ENCODE results near the gene CCDC187. TPM values are rescaled to one million over a fixed set of nuclear protein-coding genes. Genes with fewer than 3 reads are reported as not detected.

The CCDC187 gene
- total RNA-seq, 1 experiment from 2014 or later = 0.04 TPM

DNA sequence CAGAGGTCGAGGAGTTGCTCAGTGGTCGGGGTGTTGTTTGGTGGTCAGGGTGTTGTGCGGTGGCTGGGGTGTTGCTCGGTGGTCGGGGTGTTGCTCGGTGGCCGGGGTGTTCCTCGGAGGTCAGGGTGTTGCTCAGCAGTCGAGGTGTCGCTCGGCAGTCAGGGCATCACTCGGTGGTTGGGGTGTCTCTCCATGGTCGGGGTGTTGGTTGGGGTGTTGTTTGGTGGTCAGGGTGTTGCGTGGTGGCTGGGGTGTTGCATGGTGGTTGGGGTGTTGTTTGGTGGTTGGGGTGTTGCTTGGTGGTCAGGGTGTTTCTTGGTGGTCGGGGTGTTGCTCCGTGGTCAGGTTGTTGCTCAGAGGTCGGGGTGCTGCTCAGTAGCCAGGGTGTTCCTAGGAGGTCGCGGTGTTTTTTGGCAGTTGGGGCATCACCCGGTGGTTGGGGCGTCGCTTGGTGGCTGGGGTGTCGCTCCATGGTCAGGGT lies 12.4 kb upstream of the CCDC187 start (continued):
- TF ChIP-seq, protein P1, sequence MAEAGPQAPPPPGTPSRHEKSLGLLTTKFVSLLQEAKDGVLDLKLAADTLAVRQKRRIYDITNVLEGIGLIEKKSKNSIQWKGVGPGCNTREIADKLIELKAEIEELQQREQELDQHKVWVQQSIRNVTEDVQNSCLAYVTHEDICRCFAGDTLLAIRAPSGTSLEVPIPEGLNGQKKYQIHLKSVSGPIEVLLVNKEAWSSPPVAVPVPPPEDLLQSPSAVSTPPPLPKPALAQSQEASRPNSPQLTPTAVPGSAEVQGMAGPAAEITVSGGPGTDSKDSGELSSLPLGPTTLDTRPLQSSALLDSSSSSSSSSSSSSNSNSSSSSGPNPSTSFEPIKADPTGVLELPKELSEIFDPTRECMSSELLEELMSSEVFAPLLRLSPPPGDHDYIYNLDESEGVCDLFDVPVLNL (CRISPR knock-in tag; IDR thresholded peaks at IDR 0.05; ENCODE audit: borderline replicate concordance, low read depth) = no peak
- TF ChIP-seq, protein P2, sequence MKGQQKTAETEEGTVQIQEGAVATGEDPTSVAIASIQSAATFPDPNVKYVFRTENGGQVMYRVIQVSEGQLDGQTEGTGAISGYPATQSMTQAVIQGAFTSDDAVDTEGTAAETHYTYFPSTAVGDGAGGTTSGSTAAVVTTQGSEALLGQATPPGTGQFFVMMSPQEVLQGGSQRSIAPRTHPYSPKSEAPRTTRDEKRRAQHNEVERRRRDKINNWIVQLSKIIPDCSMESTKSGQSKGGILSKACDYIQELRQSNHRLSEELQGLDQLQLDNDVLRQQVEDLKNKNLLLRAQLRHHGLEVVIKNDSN (CRISPR knock-in tag; IDR thresholded peaks at IDR 0.05) = no peak
- TF ChIP-seq ZNF121 (CRISPR knock-in tag; IDR thresholded peaks at IDR 0.05) = no peak
- no peak for TF ChIP-seq ZNF138 (CRISPR knock-in tag; conservative IDR thresholded peaks at IDR 0.05)
- no peak for TF ChIP-seq TEAD1 (CRISPR knock-in tag; IDR thresholded peaks at IDR 0.05)

DNA sequence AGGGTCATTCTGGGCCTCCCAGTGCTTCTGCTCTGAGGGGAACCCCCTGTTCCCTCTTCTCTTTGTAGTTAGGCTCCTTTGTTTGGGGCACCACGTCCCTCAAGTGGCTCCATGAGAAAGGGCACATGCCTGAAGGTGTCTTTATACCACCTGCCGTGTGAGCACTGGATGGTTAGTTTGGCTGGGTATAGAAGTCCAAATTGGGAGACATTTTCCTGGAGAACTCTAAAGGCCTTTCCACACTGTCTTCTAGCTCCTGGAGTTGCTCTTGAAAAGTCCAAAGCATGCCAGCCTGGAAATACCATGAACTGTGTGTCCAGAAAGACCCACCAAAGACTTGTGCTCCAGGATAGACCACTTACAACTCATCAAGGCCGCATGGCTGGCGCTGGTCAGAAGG lies 11.1 kb upstream of the CCDC187 start:
- H3K4me1 Mint-ChIP-seq = no peaks in the 10 kb centered on the region
- ChIA-PET CTCF (no interaction called here), POLR2A (no interaction called here)
- no peak for ATAC-seq
- DNase-seq (ENCODE audit: low spot score) = no peak
- H3K9me3 Mint-ChIP-seq = peaks cover 26% of the 10 kb centered on the region
- H3K36me3 Mint-ChIP-seq = peaks cover 20% of the 10 kb centered on the region
- TF ChIP-seq, protein P3, sequence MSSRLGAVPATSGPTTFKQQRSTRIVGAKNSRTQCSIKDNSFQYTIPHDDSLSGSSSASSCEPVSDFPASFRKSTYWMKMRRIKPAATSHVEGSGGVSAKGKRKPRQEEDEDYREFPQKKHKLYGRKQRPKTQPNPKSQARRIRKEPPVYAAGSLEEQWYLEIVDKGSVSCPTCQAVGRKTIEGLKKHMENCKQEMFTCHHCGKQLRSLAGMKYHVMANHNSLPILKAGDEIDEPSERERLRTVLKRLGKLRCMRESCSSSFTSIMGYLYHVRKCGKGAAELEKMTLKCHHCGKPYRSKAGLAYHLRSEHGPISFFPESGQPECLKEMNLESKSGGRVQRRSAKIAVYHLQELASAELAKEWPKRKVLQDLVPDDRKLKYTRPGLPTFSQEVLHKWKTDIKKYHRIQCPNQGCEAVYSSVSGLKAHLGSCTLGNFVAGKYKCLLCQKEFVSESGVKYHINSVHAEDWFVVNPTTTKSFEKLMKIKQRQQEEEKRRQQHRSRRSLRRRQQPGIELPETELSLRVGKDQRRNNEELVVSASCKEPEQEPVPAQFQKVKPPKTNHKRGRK (CRISPR knock-in tag; IDR thresholded peaks at IDR 0.05; ENCODE audit: borderline replicate concordance) = no peak
- TF ChIP-seq NR3C1 (CRISPR knock-in tag; conservative IDR thresholded peaks at IDR 0.05; ENCODE audit: low read depth) = no peak
- TF ChIP-seq, protein P4, sequence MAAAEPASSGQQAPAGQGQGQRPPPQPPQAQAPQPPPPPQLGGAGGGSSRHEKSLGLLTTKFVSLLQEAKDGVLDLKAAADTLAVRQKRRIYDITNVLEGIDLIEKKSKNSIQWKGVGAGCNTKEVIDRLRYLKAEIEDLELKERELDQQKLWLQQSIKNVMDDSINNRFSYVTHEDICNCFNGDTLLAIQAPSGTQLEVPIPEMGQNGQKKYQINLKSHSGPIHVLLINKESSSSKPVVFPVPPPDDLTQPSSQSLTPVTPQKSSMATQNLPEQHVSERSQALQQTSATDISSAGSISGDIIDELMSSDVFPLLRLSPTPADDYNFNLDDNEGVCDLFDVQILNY (CRISPR knock-in tag; IDR thresholded peaks at IDR 0.05) = no peak
- TF ChIP-seq, protein P5, sequence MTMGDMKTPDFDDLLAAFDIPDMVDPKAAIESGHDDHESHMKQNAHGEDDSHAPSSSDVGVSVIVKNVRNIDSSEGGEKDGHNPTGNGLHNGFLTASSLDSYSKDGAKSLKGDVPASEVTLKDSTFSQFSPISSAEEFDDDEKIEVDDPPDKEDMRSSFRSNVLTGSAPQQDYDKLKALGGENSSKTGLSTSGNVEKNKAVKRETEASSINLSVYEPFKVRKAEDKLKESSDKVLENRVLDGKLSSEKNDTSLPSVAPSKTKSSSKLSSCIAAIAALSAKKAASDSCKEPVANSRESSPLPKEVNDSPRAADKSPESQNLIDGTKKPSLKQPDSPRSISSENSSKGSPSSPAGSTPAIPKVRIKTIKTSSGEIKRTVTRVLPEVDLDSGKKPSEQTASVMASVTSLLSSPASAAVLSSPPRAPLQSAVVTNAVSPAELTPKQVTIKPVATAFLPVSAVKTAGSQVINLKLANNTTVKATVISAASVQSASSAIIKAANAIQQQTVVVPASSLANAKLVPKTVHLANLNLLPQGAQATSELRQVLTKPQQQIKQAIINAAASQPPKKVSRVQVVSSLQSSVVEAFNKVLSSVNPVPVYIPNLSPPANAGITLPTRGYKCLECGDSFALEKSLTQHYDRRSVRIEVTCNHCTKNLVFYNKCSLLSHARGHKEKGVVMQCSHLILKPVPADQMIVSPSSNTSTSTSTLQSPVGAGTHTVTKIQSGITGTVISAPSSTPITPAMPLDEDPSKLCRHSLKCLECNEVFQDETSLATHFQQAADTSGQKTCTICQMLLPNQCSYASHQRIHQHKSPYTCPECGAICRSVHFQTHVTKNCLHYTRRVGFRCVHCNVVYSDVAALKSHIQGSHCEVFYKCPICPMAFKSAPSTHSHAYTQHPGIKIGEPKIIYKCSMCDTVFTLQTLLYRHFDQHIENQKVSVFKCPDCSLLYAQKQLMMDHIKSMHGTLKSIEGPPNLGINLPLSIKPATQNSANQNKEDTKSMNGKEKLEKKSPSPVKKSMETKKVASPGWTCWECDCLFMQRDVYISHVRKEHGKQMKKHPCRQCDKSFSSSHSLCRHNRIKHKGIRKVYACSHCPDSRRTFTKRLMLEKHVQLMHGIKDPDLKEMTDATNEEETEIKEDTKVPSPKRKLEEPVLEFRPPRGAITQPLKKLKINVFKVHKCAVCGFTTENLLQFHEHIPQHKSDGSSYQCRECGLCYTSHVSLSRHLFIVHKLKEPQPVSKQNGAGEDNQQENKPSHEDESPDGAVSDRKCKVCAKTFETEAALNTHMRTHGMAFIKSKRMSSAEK (CRISPR knock-in tag; IDR thresholded peaks at IDR 0.05; ENCODE audit: borderline replicate concordance) = no peak
- TF ChIP-seq, protein P1 (CRISPR knock-in tag; IDR thresholded peaks at IDR 0.05; ENCODE audit: borderline replicate concordance, low read depth) = no peak
- TF ChIP-seq CREB1 (CRISPR knock-in tag; IDR thresholded peaks at IDR 0.05) = no peak
- no peak for TF ChIP-seq GRHL2 (CRISPR knock-in tag; IDR thresholded peaks at IDR 0.05; ENCODE audit: insufficient replicate concordance, severe bottlenecking)
- TF ChIP-seq, protein P6, sequence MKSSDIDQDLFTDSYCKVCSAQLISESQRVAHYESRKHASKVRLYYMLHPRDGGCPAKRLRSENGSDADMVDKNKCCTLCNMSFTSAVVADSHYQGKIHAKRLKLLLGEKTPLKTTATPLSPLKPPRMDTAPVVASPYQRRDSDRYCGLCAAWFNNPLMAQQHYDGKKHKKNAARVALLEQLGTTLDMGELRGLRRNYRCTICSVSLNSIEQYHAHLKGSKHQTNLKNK (CRISPR knock-in tag; IDR thresholded peaks at IDR 0.05) = no peak
- no peak for TF ChIP-seq TP53 (CRISPR knock-in tag; IDR thresholded peaks at IDR 0.05)
- TF ChIP-seq, protein P7, sequence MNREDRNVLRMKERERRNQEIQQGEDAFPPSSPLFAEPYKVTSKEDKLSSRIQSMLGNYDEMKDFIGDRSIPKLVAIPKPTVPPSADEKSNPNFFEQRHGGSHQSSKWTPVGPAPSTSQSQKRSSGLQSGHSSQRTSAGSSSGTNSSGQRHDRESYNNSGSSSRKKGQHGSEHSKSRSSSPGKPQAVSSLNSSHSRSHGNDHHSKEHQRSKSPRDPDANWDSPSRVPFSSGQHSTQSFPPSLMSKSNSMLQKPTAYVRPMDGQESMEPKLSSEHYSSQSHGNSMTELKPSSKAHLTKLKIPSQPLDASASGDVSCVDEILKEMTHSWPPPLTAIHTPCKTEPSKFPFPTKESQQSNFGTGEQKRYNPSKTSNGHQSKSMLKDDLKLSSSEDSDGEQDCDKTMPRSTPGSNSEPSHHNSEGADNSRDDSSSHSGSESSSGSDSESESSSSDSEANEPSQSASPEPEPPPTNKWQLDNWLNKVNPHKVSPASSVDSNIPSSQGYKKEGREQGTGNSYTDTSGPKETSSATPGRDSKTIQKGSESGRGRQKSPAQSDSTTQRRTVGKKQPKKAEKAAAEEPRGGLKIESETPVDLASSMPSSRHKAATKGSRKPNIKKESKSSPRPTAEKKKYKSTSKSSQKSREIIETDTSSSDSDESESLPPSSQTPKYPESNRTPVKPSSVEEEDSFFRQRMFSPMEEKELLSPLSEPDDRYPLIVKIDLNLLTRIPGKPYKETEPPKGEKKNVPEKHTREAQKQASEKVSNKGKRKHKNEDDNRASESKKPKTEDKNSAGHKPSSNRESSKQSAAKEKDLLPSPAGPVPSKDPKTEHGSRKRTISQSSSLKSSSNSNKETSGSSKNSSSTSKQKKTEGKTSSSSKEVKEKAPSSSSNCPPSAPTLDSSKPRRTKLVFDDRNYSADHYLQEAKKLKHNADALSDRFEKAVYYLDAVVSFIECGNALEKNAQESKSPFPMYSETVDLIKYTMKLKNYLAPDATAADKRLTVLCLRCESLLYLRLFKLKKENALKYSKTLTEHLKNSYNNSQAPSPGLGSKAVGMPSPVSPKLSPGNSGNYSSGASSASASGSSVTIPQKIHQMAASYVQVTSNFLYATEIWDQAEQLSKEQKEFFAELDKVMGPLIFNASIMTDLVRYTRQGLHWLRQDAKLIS (CRISPR knock-in tag; IDR thresholded peaks at IDR 0.05; ENCODE audit: borderline replicate concordance) = no peak
- TF ChIP-seq JAZF1 (CRISPR knock-in tag; IDR thresholded peaks at IDR 0.05) = no peak
- TF ChIP-seq, protein P8, sequence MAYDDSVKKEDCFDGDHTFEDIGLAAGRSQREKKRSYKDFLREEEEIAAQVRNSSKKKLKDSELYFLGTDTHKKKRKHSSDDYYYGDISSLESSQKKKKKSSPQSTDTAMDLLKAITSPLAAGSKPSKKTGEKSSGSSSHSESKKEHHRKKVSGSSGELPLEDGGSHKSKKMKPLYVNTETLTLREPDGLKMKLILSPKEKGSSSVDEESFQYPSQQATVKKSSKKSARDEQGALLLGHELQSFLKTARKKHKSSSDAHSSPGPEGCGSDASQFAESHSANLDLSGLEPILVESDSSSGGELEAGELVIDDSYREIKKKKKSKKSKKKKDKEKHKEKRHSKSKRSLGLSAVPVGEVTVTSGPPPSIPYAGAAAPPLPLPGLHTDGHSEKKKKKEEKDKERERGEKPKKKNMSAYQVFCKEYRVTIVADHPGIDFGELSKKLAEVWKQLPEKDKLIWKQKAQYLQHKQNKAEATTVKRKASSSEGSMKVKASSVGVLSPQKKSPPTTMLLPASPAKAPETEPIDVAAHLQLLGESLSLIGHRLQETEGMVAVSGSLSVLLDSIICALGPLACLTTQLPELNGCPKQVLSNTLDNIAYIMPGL (CRISPR knock-in tag; IDR thresholded peaks at IDR 0.05) = no peak
- TF ChIP-seq, protein P2 (CRISPR knock-in tag; IDR thresholded peaks at IDR 0.05) = no peak
- TF ChIP-seq, protein P9, sequence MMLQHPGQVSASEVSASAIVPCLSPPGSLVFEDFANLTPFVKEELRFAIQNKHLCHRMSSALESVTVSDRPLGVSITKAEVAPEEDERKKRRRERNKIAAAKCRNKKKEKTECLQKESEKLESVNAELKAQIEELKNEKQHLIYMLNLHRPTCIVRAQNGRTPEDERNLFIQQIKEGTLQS (CRISPR knock-in tag; conservative IDR thresholded peaks at IDR 0.05) = no peak
- H3K27me3 Mint-ChIP-seq (ENCODE audit: low read depth) = no peaks in the 10 kb centered on the region; the same call in 1 of the 2 replicates
- no peak overlapping the region for H3K4me3 Mint-ChIP-seq
- H3K27ac Mint-ChIP-seq = no peak overlapping the region
